Measurements from ENCODE around the gene MORN1. TPM values are rescaled to one million over a fixed set of nuclear protein-coding genes. Genes with fewer than 3 reads are reported as not detected.

The MORN1 gene
- total and polyA plus RNA-seq, 2 of the 4 experiments (the other 2 are of a cell fraction): 3.0 to 4.2 TPM

GRCh38 chr1:2314803-2315673 lies 76.3 kb downstream of the MORN1 start (continued):
- TF ChIP-seq SMC3 (IDR thresholded peaks at IDR 0.05; ENCODE audit: low read depth, low read length): no peak

DNA sequence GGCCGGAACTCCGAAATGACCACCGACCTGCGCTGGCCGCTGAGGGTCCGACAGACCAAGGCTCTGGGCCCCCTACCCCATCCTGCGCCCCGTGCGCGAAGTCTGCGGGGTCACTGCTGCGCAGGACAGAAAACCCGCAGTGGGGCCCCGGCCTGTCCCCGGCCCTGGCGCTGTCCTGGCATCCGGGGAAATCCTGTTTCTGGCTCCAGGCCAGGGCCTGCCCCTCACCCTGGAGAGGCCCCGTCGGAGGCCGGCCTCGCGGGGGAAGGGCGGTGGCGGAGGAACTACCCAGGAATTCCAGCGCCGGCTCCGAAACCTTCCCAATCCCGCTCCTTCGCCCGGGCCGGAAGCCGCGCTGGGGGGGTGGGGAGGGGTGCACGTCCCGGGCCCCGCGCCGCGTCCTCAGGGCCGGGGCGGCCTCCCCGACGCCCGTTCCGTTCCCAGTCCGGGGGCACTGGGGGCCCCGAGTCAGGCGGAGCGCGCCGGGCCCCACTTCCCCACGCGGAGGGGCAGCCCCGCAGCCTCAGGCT lies 77.0 kb downstream of the MORN1 start:
- peak overlapping the region; percentile 68 for H3K27ac ChIP-seq (ENCODE audit: insufficient read depth, low read length)
- POLR2A ChIA-PET (ENCODE audit: unreplicated experiment): interaction anchor here (0.7 kb wide), 2 partner anchors 9 to 302 kb away, joined by 3 read pairs; no protein-coding TSS in a partner anchor
- H3K23ac ChIP-seq (ENCODE audit: low read depth, low read length): 0 out of 2 replicates have a peak overlapping the region, but pooled peaks have one; percentile 49
- H2AK5ac ChIP-seq (ENCODE audit: low read depth, low read length): peak overlapping the region; percentile 87
- CTCF ChIA-PET: no interaction called here
- ATAC-seq (ENCODE audit: low read depth): peak; percentile 46
- peak overlapping the region; percentile 85 for H3K14ac ChIP-seq (replicated peaks; ENCODE audit: low read depth, low read length)
- peak; percentile 36 for DNase-seq
- H4K91ac ChIP-seq (ENCODE audit: insufficient read depth, low read depth, low read length): peak overlapping the region; percentile 85
- H3K27me3 ChIP-seq (ENCODE audit: control insufficient read depth, insufficient read depth, low read length): no peaks in the 10 kb centered on the region
- TF ChIP-seq, protein P1, sequence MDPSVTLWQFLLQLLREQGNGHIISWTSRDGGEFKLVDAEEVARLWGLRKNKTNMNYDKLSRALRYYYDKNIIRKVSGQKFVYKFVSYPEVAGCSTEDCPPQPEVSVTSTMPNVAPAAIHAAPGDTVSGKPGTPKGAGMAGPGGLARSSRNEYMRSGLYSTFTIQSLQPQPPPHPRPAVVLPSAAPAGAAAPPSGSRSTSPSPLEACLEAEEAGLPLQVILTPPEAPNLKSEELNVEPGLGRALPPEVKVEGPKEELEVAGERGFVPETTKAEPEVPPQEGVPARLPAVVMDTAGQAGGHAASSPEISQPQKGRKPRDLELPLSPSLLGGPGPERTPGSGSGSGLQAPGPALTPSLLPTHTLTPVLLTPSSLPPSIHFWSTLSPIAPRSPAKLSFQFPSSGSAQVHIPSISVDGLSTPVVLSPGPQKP (IDR thresholded peaks at IDR 0.05; ENCODE audit: borderline replicate concordance, low read depth, low read length): no peak
- TF ChIP-seq MAZ (IDR thresholded peaks at IDR 0.05; ENCODE audit: borderline replicate concordance, low read depth, low read length) (0 out of 2 replicates have a peak, but pooled peaks have one; percentile 51), CEBPB (IDR thresholded peaks at IDR 0.05; ENCODE audit: low read depth, low read length) (no peak)
- H4K5ac ChIP-seq (ENCODE audit: low read depth, low read length): peak overlapping the region; percentile 73
- H2BK120ac ChIP-seq (ENCODE audit: low read depth, low read length): peak overlapping the region; percentile 74; the same call in 1 of the 2 replicates
- H4K20me1 ChIP-seq (ENCODE audit: insufficient read depth, low read length): 0 out of 2 replicates have a peak, but pooled peaks cover 3% of the 10 kb centered on the region
- peaks cover 5% of the 10 kb centered on the region; the same call in 1 of the 2 replicates for H3K36me3 ChIP-seq (ENCODE audit: control insufficient read depth, insufficient read depth, low read length)
- H2BK20ac ChIP-seq (ENCODE audit: low read depth, low read length): no peak overlapping the region
- H3K4me2 ChIP-seq (ENCODE audit: low read depth, low read length): peak overlapping the region; percentile 73
- H3K9ac ChIP-seq (ENCODE audit: low read depth, low read length): peak overlapping the region; percentile 82
- BruUV-seq (replicated peaks): no TSS peak
- H3K4ac ChIP-seq (ENCODE audit: low read depth, low read length): peak overlapping the region; percentile 88
- peak overlapping the region; percentile 48 for H2BK5ac ChIP-seq (ENCODE audit: low read depth, low read length, poor library complexity, severe bottlenecking)
- peak overlapping the region; percentile 77 for H2AFZ ChIP-seq (replicated peaks; ENCODE audit: low read length, poor library complexity)
- peak overlapping the region; percentile 44 for H3K4me3 ChIP-seq (ENCODE audit: insufficient read depth, low read depth, low read length)
- 16% methylated on average over 5 of the region's 54 CpGs; no CpG with 5 or more reads in 1 of the 2 experiments for WGBS, 2 experiments (ENCODE audit: extremely low coverage in 2 of 2, insufficient read length in 1 of 2)
- H3K79me1 ChIP-seq (ENCODE audit: low read depth in 1 of 2, low read length in 2 of 2): peaks cover 0 to 37% of the 10 kb centered on the region in 2 experiments; a peak in 1 of 4 replicates
- dilution Hi-C loops (cut with HindIII; ENCODE audit: low sequenced_read_pairs, unreplicated experiment): no loop called here
- 0 out of 2 replicates have a peak, but pooled peaks cover 4% of the 10 kb centered on the region for H3K9me1 ChIP-seq (ENCODE audit: insufficient read depth, low read length)
- in situ Hi-C loops (cut with MboI; ENCODE audit: low sequenced_read_pairs): no loop called here
- intact Hi-C loops (cut with micrococcal nuclease): loop anchor here (5.0 kb wide), 2 partner anchors 68 to 117 kb away; no protein-coding TSS in a partner anchor
- H3K4me1 ChIP-seq (ENCODE audit: control insufficient read depth, insufficient read depth, low read length): peaks cover 32% of the 10 kb centered on the region
- peak overlapping the region; percentile 42; the same call in 1 of the 2 replicates for H3K18ac ChIP-seq (ENCODE audit: low read depth, low read length)
- H3K56ac ChIP-seq (ENCODE audit: extremely low read depth, insufficient read depth, low read length): no peak overlapping the region
- H3K9me3 ChIP-seq (ENCODE audit: control insufficient read depth, insufficient read depth, low read length): no peaks in the 10 kb centered on the region
- H4K8ac ChIP-seq (ENCODE audit: low read depth in 2 of 2, low read length in 2 of 2): peak overlapping the region; percentile 80 to 81
- H2BK15ac ChIP-seq (ENCODE audit: low read depth, low read length): no peak overlapping the region; the same call in 2 of the 3 replicates
- peak overlapping the region; percentile 99 for H2AK9ac ChIP-seq (replicated peaks; ENCODE audit: low read depth, low read length, poor library complexity)

All from IMR-90 (cell line).